ENCODE results near the gene TSFM.

TSFM gene

GRCh38 chr12:57754411-57755193 is 28.0 kb upstream of the TSFM start, which contains the start of gene MARCHF9:
Gene MARCHF9 (plus strand): TSS chr12:57755103. CDS start chr12:57755529, 426 bp downstream.
- peak within 1 kb of the TSS; percentile 47 for H3K4me3 ChIP-seq (ENCODE audit: control insufficient read depth, low read depth, low read length)
- DNase-seq (ENCODE audit: low read depth): no peak
- TF ChIP-seq, protein P1, sequence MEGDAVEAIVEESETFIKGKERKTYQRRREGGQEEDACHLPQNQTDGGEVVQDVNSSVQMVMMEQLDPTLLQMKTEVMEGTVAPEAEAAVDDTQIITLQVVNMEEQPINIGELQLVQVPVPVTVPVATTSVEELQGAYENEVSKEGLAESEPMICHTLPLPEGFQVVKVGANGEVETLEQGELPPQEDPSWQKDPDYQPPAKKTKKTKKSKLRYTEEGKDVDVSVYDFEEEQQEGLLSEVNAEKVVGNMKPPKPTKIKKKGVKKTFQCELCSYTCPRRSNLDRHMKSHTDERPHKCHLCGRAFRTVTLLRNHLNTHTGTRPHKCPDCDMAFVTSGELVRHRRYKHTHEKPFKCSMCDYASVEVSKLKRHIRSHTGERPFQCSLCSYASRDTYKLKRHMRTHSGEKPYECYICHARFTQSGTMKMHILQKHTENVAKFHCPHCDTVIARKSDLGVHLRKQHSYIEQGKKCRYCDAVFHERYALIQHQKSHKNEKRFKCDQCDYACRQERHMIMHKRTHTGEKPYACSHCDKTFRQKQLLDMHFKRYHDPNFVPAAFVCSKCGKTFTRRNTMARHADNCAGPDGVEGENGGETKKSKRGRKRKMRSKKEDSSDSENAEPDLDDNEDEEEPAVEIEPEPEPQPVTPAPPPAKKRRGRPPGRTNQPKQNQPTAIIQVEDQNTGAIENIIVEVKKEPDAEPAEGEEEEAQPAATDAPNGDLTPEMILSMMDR (IDR thresholded peaks at IDR 0.05; ENCODE audit: control insufficient read depth, insufficient read depth, low read depth, low read length, missing control alignments): no peak

- peak overlapping the region; percentile 47 for H3K4me3 ChIP-seq (ENCODE audit: control insufficient read depth, low read depth, low read length)
- DNase-seq (ENCODE audit: low read depth): no peak
- TF ChIP-seq, protein P1 (IDR thresholded peaks at IDR 0.05; ENCODE audit: control insufficient read depth, insufficient read depth, low read depth, low read length, missing control alignments): no peak
Measured at GRCh38 chr12:57755194-57755453, 27.5 kb upstream of the TSFM start.

DNA sequence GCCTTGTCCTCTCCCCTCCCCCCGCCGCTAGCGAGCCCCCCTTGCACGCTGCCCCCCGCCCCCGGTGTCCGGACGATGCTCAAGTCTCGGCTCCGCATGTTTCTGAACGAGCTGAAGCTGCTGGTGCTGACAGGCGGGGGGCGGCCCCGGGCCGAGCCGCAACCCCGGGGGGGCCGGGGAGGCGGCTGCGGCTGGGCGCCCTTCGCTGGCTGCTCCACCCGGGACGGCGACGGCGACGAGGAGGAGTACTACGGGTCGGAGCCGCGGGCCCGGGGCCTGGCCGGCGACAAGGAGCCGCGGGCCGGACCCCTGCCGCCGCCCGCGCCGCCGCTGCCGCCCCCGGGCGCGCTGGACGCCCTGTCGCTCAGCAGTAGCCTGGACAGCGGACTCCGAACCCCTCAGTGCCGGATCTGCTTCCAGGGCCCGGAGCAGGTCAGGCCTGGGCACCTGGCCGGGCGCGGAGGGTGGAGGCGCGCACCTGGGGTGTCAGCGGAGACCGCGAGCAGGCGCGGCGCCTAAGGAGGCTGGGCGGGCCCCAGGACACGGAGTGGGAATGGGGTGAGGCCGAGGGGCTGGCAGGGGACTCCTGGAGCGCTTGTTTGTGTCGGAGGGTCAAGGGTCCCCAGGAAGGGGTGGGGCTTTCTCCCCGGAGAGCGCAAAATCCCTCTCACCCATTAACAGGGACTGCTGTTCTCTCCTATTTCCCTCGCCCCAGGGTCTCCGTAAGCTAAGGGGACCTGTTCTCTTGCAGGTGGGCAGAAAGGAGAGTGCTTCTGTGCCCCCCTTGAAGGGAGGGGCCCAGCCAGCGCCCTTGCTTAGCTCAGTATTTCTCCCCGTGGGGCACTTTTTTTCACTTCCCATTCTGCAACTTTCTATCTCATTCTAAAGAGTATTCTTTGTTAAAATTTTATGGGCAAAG is 26.9 kb upstream of the TSFM start:
- no peak for DNase-seq (ENCODE audit: low read depth)
- TF ChIP-seq, protein P1 (IDR thresholded peaks at IDR 0.05; ENCODE audit: control insufficient read depth, insufficient read depth, low read depth, low read length, missing control alignments): no peak
- peak overlapping the region; percentile 47 for H3K4me3 ChIP-seq (ENCODE audit: control insufficient read depth, low read depth, low read length)

DNA sequence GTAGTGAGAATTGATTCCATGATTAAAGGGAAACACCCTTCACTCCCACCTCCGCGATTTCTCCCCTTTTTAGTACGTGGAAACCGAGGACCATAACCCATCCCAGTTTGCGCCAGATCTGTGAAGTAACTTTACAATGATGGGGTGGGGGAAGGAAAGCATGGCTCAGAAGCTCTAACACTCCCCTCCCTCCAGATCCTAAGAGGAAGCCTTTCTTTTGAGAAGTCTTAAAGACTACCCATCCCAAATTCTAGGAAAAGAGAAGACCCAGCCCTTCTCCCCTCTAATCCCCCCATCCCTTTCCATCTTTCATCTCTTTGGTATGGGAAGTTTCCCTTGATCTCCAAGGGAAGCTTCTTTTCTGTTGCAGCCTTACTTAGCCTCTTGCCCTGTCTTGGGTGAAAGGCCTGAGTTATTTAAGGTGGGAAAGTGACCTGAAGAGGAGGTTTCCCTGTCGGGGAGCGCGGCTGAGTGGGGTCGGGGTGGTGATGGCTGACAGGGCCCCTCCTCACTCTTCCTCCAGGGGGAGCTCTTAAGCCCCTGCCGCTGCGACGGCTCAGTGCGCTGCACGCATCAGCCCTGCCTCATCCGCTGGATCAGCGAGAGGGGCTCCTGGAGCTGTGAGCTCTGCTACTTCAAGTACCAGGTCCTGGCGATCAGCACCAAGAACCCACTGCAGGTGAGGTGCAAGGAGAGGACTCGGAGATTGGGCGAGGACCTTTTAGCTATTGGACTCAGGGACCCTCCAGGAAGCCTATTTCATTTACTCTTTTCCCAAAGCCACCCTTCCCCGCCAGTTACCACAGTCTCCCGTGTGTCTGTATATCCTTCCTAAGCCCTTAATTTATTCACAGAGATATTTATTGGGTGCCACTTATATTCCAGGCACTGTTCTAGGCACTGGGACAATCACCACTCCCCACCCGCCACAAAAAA is 25.9 kb upstream of the TSFM start:
- no peak overlapping the region for H3K4me3 ChIP-seq (ENCODE audit: control insufficient read depth, low read depth, low read length)
- no peak for DNase-seq (ENCODE audit: low read depth)
- TF ChIP-seq, protein P1 (IDR thresholded peaks at IDR 0.05; ENCODE audit: control insufficient read depth, insufficient read depth, low read depth, low read length, missing control alignments): peak; percentile 36

- no peak for DNase-seq (ENCODE audit: low read depth)
- TF ChIP-seq, protein P1 (IDR thresholded peaks at IDR 0.05; ENCODE audit: control insufficient read depth, insufficient read depth, low read depth, low read length, missing control alignments): no peak
Measured at GRCh38 chr12:57757771-57758170, 24.8 kb upstream of the TSFM start.

More at GRCh38 chr12:57757771-57758170, 24.8 kb upstream of the TSFM start:
- no peak overlapping the region for H3K4me3 ChIP-seq (ENCODE audit: control insufficient read depth, low read depth, low read length)
